Measurements from ENCODE around the gene HEMGN. TPM values are rescaled to one million over a fixed set of nuclear protein-coding genes. Genes with fewer than 3 reads are reported as not detected.
"Not testable (repeated sequence)": the region's sequence is repeated elsewhere in the genome, so short reads cannot be mapped to it uniquely, and the experiment has no call there.

Gene HEMGN
- total RNA-seq, 1 donor from 2014 or later: not detected

- no peak for ATAC-seq
Measured at GRCh38 chr9:97963232-97963631, 25.3 kb upstream of the HEMGN start.

- ATAC-seq: no peak
Measured at GRCh38 chr9:97962575-97962974, 24.6 kb upstream of the HEMGN start.

GRCh38 chr9:97962136-97962535, 24.2 kb upstream of the HEMGN start:
- no peak for ATAC-seq

GRCh38 chr9:97961361-97961760, 23.4 kb upstream of the HEMGN start:
- no peak for ATAC-seq

- ATAC-seq: not testable (repeated sequence)
Measured at GRCh38 chr9:97960678-97961328, 22.8 kb upstream of the HEMGN start.

- ATAC-seq: no peak
Measured at GRCh38 chr9:97959585-97959984, 21.6 kb upstream of the HEMGN start.

- no peak for ATAC-seq
Measured at GRCh38 chr9:97958812-97959511, 21.0 kb upstream of the HEMGN start.

- no peak for ATAC-seq
Measured at GRCh38 chr9:97956331-97956730, 18.4 kb upstream of the HEMGN start.

GRCh38 chr9:97954550-97954989, 16.6 kb upstream of the HEMGN start:
- ATAC-seq: peak; percentile 77

- ATAC-seq: peak; percentile 70
Measured at GRCh38 chr9:97950873-97951272, 12.9 kb upstream of the HEMGN start.

GRCh38 chr9:97947094-97947493, 9.1 kb upstream of the HEMGN start:
- not testable (repeated sequence) for ATAC-seq

- ATAC-seq: not testable (repeated sequence)
Measured at GRCh38 chr9:97945470-97945869, 7.5 kb upstream of the HEMGN start.

GRCh38 chr9:97944612-97945011, 6.6 kb upstream of the HEMGN start:
- no peak for ATAC-seq

- ATAC-seq: no peak
Measured at GRCh38 chr9:97943308-97943855, 5.4 kb upstream of the HEMGN start.

GRCh38 chr9:97941323-97941722, 3.4 kb upstream of the HEMGN start:
- no peak for ATAC-seq

- no peak for ATAC-seq
Measured at GRCh38 chr9:97940741-97941140, 2.8 kb upstream of the HEMGN start.

GRCh38 chr9:97940233-97940632, 2.3 kb upstream of the HEMGN start:
- ATAC-seq: no peak

- no peak for ATAC-seq
Measured at GRCh38 chr9:97936998-97937397, 974 bp downstream of the HEMGN start.

- no peak for ATAC-seq
Measured at GRCh38 chr9:97935276-97935675, 2.7 kb downstream of the HEMGN start.

- ATAC-seq: no peak
Measured at GRCh38 chr9:97934321-97935115, 3.5 kb downstream of the HEMGN start.

- ATAC-seq: no peak
Measured at GRCh38 chr9:97933297-97933998, 4.5 kb downstream of the HEMGN start.

- ATAC-seq: no peak
Measured at GRCh38 chr9:97930972-97931371, 7.0 kb downstream of the HEMGN start.

All from esophagus mucosa (tissue), 1 donor.